Epidermal melanocyte (primary cell): ENCODE data around the gene PHLPP1.
A peak's percentile ranks its signal among the peaks of the same experiment; 100 is the strongest.
"Not testable (repeated sequence)": the region's sequence is repeated elsewhere in the genome, so short reads cannot be mapped to it uniquely, and the experiment has no call there.

Experiments
- DNase-seq: peaks from one replicate; pipeline ENCODE4 v3.0.0; 2011; ENCODE audit warnings: low spot score; ENCODE audit not compliant: insufficient read length

Gene PHLPP1

DNA sequence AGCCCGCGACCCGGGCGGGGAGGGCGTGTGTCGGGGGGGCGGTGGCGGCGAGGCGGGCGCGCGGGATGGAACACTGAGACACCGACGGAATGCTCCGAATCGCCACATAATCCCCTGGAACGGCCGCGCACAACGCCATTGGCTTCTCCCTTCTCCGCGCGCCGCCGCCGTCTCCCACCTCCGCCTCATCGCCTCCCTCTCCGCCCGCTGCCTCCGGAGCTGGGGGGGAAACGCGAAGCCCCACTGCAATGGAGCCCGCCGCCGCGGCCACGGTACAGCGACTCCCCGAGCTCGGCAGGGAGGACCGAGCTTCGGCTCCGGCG is at the start of gene PHLPP1:
PHLPP1 (plus strand) TSS at position 106 of the 323 bp plus-strand sequence; CDS start at position 249, 143 bp downstream.
- no peak for DNase-seq

- no peak for DNase-seq
These were observed 46.1 kb upstream of the PHLPP1 start for GRCh38 chr18:62669225-62669624.

DNA sequence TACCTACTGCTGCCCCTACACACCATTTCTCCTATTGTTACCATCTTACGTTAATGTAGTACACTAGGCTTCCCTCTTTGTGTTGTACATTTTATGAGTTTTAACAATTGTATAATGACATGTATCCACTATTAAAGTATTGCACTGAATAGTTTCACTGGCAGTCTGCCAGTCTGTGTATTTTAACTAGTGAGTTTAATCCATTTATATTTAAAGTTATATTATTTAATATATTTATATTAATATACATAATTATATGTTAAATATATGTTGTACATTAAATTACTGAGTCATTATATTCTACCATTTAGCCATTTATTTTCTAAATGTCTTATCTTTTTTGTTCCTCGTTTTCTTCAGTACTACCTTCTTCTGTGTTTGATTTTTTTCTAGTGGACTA is 44.8 kb upstream of the PHLPP1 start:
- DNase-seq, result no peak

GRCh38 chr18:62672600-62672999 is 42.7 kb upstream of the PHLPP1 start:
- no peak for DNase-seq

DNA sequence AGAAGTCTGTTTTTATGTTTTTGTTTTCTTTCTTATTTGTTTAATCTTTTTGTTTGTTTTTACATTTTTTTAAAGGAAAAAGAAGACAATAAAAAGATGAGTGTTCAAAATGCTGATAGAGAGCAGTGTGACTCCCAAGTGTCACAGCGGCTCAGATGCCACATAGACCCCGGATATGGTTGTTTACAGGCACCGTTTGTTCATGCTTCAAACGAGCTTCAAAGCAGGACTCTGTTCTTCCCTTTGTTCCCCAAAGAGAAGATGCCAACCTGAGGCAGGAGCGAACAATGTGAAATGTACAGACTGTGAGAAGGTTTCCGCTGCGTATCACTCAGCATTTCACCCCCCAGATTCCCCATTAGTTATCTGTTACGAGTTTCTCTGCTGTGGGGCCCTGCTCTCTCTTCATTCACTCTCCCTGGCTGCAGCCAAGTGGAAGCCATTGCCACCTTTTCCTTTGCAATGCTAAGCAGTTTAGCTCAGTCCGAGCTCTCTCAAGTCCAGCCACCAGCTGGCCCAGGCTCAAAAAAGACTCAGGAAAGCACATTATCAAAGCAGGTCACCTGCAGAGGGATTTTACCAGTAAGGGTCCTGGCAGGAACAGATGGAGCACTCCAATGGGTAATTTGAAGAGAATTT is 36.4 kb upstream of the PHLPP1 start:
- DNase-seq, result no peak

- DNase-seq, result no peak
These were observed 33.0 kb upstream of the PHLPP1 start for GRCh38 chr18:62682371-62682770.

GRCh38 chr18:62683935-62684334 is 31.4 kb upstream of the PHLPP1 start:
- no peak for DNase-seq

DNA sequence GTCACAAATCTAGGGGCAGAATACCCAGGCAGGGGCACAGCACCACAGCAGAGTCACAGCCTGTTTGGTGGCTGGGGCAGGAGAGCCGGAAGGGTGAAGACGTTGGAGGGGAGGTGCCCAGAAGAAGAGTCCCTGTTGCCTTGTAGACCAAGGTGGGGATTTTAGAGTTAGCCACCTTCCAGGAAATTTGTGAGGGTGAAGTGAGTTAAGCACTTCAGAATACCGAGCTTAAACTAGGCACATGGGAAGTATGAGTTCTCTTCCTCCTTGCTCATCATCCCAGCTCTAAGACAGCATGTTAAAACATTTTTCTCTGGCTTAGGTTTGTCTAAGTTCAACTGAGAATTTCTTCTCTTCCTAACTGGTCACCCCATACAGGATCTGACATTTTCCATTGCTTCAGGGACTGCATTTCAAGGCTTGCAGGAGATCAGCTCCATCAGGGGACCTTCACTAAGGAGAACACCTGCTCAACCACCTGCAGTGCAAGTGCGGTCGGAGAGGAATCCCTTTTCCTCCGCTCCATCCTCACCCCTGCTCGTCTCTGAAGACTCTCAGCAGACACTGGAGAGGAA is 26.5 kb upstream of the PHLPP1 start:
- no peak for DNase-seq

- peak; percentile 77 for DNase-seq
These were observed 25.0 kb upstream of the PHLPP1 start for GRCh38 chr18:62690236-62690815.

- no peak for DNase-seq
These were observed 21.7 kb upstream of the PHLPP1 start for GRCh38 chr18:62693659-62694058.

GRCh38 chr18:62697636-62698035 is 17.7 kb upstream of the PHLPP1 start:
- DNase-seq, result no peak

DNA sequence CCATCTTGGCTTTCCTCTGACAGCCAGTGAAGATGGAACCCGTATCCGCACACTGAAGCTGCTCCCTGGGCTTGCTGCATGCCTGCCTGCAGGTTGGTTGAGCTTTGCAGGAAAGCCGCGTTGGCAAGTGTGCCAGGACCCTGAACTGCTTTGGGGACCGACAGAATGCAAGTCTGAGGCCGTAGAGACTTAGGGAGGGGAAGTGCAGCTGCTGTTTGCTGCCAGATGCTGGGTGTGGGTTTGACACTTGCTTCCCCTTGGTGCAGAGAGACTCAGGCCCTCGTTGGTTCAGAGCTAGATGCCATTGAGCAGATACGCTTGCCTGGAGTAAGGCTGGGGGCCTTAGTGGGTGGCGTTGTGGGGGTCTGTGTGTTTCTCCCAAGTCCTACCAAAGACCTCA is 13.1 kb upstream of the PHLPP1 start:
- DNase-seq, result no peak

- not testable (repeated sequence) for DNase-seq
These were observed 8.5 kb upstream of the PHLPP1 start for GRCh38 chr18:62706879-62707278.

GRCh38 chr18:62709908-62710307 is 5.4 kb upstream of the PHLPP1 start:
- DNase-seq, result not testable (repeated sequence)

GRCh38 chr18:62710417-62710816 is 4.9 kb upstream of the PHLPP1 start:
- DNase-seq, result no peak

DNA sequence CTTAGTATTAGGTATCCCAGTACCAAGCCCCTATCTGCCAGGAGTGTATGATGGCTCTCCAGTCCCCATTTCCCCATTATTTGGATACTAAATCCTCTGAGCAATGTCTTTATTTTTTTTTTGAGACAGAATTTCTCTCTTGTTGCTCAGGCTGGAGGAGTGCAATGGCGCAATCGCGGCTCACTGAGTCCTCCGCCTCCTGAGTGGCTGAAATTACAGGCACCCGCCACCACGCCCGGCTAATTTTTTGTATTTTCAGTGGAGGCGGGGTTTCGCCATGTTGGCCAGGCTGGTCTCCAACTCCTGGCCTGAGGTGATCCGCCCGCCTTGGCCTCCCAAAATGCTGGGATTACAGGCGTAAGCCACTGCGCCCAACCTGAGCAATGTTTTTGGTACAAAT is 3.6 kb upstream of the PHLPP1 start:
- no peak for DNase-seq

DNA sequence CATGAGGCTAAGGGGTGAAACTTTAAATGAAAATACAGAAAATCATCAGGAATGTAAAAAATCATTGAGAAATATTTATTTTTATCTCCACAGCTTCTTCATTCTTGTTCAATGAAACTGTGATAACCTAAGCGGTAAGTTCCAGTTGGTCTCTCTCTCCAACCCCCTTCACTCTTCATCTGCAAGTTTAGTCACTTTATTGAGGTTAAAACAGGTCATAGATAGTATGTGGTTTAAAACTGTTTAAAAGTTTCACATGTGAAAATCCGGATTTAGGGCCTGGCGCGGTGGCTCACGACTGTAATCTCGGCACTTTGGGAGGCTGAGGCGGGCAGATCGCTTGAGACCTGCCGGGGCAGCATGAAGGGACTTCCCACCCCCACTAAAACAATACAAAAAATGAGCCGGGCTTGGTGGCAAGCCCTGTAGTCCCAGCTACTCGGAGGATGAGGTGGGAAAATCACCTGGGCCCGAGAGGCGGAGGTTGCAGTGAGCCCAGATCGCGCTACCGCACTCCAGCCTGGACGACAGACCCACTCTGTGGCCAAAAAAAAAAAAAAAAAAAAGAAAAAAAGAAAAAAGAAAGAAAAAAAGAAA is 1.6 kb upstream of the PHLPP1 start:
- DNase-seq, result no peak

DNA sequence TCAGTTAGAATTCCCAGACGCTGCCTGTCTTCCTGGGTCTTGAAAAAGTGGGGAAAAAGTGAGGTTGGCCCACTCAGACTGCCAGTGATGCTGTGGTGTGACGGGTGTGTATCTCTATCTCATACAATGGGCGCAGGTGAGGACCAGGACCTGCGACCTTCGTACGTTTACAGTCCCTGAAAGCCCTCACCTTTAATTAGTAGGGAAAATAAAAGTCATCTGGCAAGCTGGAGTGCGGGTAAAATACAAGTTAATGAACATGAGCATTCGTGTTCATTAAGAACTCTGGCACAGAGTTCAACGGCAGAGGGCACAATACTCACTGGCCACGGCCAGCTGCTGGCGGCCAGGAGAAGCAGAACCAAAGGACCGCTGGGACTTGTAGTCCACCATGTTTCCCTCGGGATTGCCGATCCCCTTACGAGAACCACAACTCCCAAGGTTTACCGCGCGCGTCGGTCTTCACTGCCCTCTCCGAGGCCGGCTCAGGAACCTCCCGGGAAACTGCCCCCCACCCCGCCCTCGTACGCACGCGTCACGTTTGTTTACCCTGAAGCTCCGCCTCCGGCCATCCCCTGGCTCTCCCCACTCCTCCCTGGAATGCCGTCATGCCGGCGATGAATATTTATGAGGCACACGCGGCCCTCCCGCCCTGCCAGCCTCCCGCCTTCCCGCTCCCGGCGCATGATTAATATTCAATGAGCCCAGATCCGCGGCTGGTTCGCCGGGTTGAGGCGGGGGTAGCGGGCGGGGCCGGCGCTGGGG is 488 bp upstream of the PHLPP1 start:
- DNase-seq, result peak; percentile 93

GRCh38 chr18:62715759-62716615 is 646 bp downstream of the PHLPP1 start:
- DNase-seq, result no peak

GRCh38 chr18:62716619-62717168 is 1.4 kb downstream of the PHLPP1 start:
- DNase-seq, result no peak
